Mesenchymal stem cell (in vitro differentiated cells and primary cell): ENCODE results near the gene NMNAT2.
A peak's percentile ranks its signal among the peaks of the same experiment; 100 is the strongest.

ENCODE experiments used
- DNase-seq: peaks from one replicate; pipeline ENCODE4 v3.0.0-alpha.2; 2013
- H2AFZ ChIP-seq: one replicate; pipeline ENCODE4 v1.6.1; 2013; ENCODE audit warnings: low read depth, mild to moderate bottlenecking, control low read depth, inconsistent platforms, low read length, moderate library complexity
- H2AK5ac ChIP-seq: 2 replicates; pipeline ENCODE4 v1.6.1; 2013; ENCODE audit warnings: low read length, moderate library complexity, mild to moderate bottlenecking, inconsistent platforms; ENCODE audit not compliant: severe bottlenecking
- H2BK120ac ChIP-seq: one replicate; pipeline ENCODE4 v1.6.1; 2013; ENCODE audit warnings: low read depth, mild to moderate bottlenecking, inconsistent platforms, low read length, moderate library complexity
- H2BK12ac ChIP-seq, 2 experiments: one replicate each; pipeline ENCODE4 v1.6.1; 2013; ENCODE audit warnings: inconsistent platforms in 2 of 2, low read length in 2 of 2, mild to moderate bottlenecking in 2 of 2, moderate library complexity in 2 of 2, control low read depth in 1 of 2
- H2BK15ac ChIP-seq: one replicate; pipeline ENCODE4 v1.6.1; 2013; ENCODE audit warnings: mild to moderate bottlenecking, low read depth, inconsistent platforms; ENCODE audit not compliant: poor library complexity, severe bottlenecking
- H2BK5ac ChIP-seq: 2 replicates; pipeline ENCODE4 v1.6.1; 2013; ENCODE audit warnings: low read depth, mild to moderate bottlenecking, low read length, control low read depth, inconsistent platforms; ENCODE audit not compliant: poor library complexity, severe bottlenecking
- H3K14ac ChIP-seq, 2 experiments: one replicate each; pipeline ENCODE4 v1.6.1; 2013; ENCODE audit warnings: inconsistent platforms in 2 of 2, low read length in 2 of 2, control low read depth in 1 of 2, mild to moderate bottlenecking in 1 of 2, moderate library complexity in 1 of 2
- H3K18ac ChIP-seq, 2 experiments: one replicate each; pipeline ENCODE4 v1.6.1; 2013; ENCODE audit warnings: inconsistent platforms in 2 of 2, low read length in 2 of 2, control low read depth in 1 of 2, low read depth in 1 of 2, mild to moderate bottlenecking in 1 of 2
- H3K23ac ChIP-seq, 2 experiments: one replicate each; pipeline ENCODE4 v1.6.1; 2013; ENCODE audit warnings: inconsistent platforms in 2 of 2, low read length in 2 of 2, mild to moderate bottlenecking in 2 of 2, moderate library complexity in 2 of 2, control low read depth in 1 of 2
- H3K27ac ChIP-seq: 2 replicates; pipeline ENCODE4 v1.5.1; 2013; ENCODE audit warnings: mild to moderate bottlenecking, moderate library complexity, low read length, control low read depth, inconsistent platforms; ENCODE audit not compliant: poor library complexity, severe bottlenecking
- H3K27me3 ChIP-seq, 2 experiments: 2 replicates each; pipeline versions ENCODE4 v1.6.1 to v1.7.0; 2013; ENCODE audit warnings: low read length in 2 of 2, mild to moderate bottlenecking in 2 of 2, moderate library complexity in 2 of 2, control low read depth in 1 of 2, inconsistent platforms in 1 of 2; ENCODE audit not compliant: control insufficient read depth in 1 of 2, insufficient read depth in 1 of 2
- H3K36me3 ChIP-seq, 2 experiments: 2 replicates each; pipeline versions ENCODE4 v1.6.1 to v1.7.0; 2013; ENCODE audit warnings: low read length in 2 of 2, control low read depth in 1 of 2, inconsistent platforms in 1 of 2, low read depth in 1 of 2, mild to moderate bottlenecking in 1 of 2; ENCODE audit not compliant: insufficient read depth in 2 of 2, control insufficient read depth in 1 of 2
- H3K4ac ChIP-seq, 2 experiments: one replicate each; pipeline ENCODE4 v1.6.1; 2013; ENCODE audit warnings: inconsistent platforms in 2 of 2, low read length in 2 of 2, mild to moderate bottlenecking in 2 of 2, moderate library complexity in 2 of 2, control low read depth in 1 of 2, low read depth in 1 of 2
- H3K4me1 ChIP-seq: 2 replicates; pipeline ENCODE4 v1.6.1; 2013; ENCODE audit warnings: low read depth, low read length, control low read depth; ENCODE audit not compliant: control insufficient read depth, insufficient read depth
- H3K4me2 ChIP-seq: 2 replicates; pipeline ENCODE4 v1.6.1; 2013; ENCODE audit warnings: low read length, mild to moderate bottlenecking, inconsistent platforms; ENCODE audit not compliant: poor library complexity, severe bottlenecking
- H3K4me3 ChIP-seq, 2 experiments: 2 replicates each; pipeline versions ENCODE4 v1.5.1 to v1.7.0; 2013; ENCODE audit warnings: low read length in 2 of 2, mild to moderate bottlenecking in 2 of 2, control low read depth in 1 of 2, low read depth in 1 of 2; ENCODE audit not compliant: insufficient read depth in 1 of 2
- H3K79me1 ChIP-seq: replicated peaks from 2 replicates; pipeline ENCODE4 v1.6.1; 2013; ENCODE audit warnings: mild to moderate bottlenecking, control low read depth, low read length, inconsistent platforms; ENCODE audit not compliant: poor library complexity, severe bottlenecking
- H3K9ac ChIP-seq: 2 replicates; pipeline ENCODE4 v1.7.0; 2013; ENCODE audit warnings: mild to moderate bottlenecking, low read length, moderate library complexity
- H3K9me3 ChIP-seq: 2 replicates; pipeline ENCODE4 v1.7.0; 2013; ENCODE audit warnings: mild to moderate bottlenecking, low read length; ENCODE audit not compliant: control insufficient read depth
- H4K8ac ChIP-seq: one replicate; pipeline ENCODE4 v1.6.1; 2013; ENCODE audit warnings: inconsistent platforms, mild to moderate bottlenecking, low read length, moderate library complexity
- H4K91ac ChIP-seq: one replicate; pipeline ENCODE4 v1.6.1; 2013; ENCODE audit warnings: mild to moderate bottlenecking, low read length, inconsistent platforms
- WGBS: methylation state at CpG from one replicate; pipeline ENCODE4 v1.1.7; 2013; ENCODE audit warnings: mixed read lengths; 5-methylcytosine and 5-hydroxymethylcytosine counted together

Gene NMNAT2

GRCh38 chr1:183315991-183316758 lies 102.0 kb downstream of the NMNAT2 start:
- Histone ChIP-seq H3K9me3 (no peaks in the 10 kb centered on the region), H2BK5ac (no peak overlapping the region), H2BK12ac (no peak overlapping the region), H3K4me3 (no peak overlapping the region), H3K27ac (no peak overlapping the region), H3K4me1 (peaks cover 11% of the 10 kb centered on the region), H3K4me2 (no peak overlapping the region), H3K4ac (no peak overlapping the region), H2AK5ac (no peak overlapping the region), H3K79me1 (no peaks in the 10 kb centered on the region), H3K9ac (no peak overlapping the region), H3K14ac (no peak overlapping the region), H3K23ac (no peak overlapping the region), H2BK15ac (no peak overlapping the region), H3K18ac (no peak overlapping the region), H4K91ac (no peak overlapping the region), H2AFZ (no peak overlapping the region), H3K27me3 (peaks cover 0 to 3% of the 10 kb centered on the region in 2 experiments), H3K36me3 (no peaks in the 10 kb centered on the region), H2BK120ac (no peak overlapping the region), H4K8ac (no peak overlapping the region)
- DNase-seq, result no peak
- WGBS, result 74% methylated on average over 6 of the region's 6 CpGs

DNA sequence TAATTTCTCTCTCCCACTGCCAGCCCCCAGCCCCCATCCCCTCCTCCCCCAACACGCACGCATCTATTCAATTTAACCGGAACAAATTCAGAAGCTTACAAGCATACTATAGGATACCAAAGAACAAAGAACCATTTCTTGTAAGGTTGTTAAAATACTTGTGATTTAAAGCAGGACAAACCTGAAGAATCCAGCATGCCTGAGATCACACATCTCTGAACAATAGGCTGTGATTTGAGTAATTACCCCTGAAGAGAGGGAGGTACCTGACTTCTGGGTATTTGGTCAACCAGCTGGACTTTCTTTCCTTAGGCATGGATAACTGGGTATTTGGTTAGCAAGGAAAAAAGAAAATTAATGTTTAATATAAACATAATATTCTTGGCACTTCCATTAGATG lies 105.1 kb downstream of the NMNAT2 start:
- H3K18ac ChIP-seq, result no peak overlapping the region
- no peak overlapping the region for H2BK15ac ChIP-seq
- no peak overlapping the region for H3K23ac ChIP-seq
- H3K4me3 ChIP-seq, result no peak overlapping the region
- no peak overlapping the region for H3K14ac ChIP-seq
- H2BK5ac ChIP-seq, result no peak overlapping the region
- H2BK120ac ChIP-seq, result no peak overlapping the region
- no CpG with 5 or more reads among the region's 3 CpGs for WGBS
- no peak overlapping the region for H4K91ac ChIP-seq
- no peak overlapping the region for H4K8ac ChIP-seq
- no peak overlapping the region for H2AFZ ChIP-seq
- no peak overlapping the region for H3K4me2 ChIP-seq
- H3K9ac ChIP-seq, result no peak overlapping the region
- no peaks in the 10 kb centered on the region for H3K36me3 ChIP-seq
- H3K79me1 ChIP-seq, result no peaks in the 10 kb centered on the region
- no peak overlapping the region for H3K27ac ChIP-seq
- no peak for DNase-seq
- no peaks in the 10 kb centered on the region for H3K27me3 ChIP-seq
- no peak overlapping the region for H2BK12ac ChIP-seq
- peaks cover 10% of the 10 kb centered on the region for H3K4me1 ChIP-seq
- no peaks in the 10 kb centered on the region for H3K9me3 ChIP-seq
- H2AK5ac ChIP-seq, result no peak overlapping the region
- no peak overlapping the region for H3K4ac ChIP-seq

DNA sequence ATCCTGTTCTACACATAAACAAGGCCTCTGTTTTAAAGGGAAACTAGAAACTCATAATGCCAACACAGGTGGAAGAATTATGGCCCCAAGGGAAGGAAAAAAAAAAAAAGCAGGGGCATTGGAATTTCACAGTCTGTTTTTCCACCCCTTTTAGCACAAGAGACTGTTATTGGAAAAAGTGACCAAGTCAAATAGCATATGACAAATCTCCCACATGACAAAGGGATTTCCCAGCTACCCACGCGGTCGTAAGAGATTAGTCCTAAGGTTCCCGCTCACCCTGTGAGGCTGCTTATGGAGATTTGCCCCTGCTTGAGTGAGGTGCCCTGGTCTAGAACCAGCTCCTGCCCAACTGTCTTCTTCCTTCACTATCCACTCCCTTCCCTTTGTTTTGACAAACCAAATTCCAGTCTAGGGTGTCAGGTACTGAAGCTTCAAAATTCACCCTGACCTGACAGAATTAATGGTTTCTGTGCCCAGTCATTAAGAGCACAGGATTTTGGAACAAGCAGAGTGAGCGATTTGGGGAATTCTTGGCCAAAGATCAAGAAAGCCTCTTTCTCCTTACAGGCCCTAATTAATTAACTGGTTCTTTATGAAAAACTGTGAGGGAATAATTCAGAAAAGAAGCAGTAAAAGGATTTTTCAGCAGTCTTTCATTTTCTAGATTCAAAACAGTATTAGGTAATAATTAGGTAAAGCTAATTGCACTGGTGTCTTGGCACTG lies 107.3 kb downstream of the NMNAT2 start:
- Histone ChIP-seq H4K8ac (no peak overlapping the region), H2BK5ac (no peak overlapping the region), H3K4me1 (peaks cover 5% of the 10 kb centered on the region), H3K36me3 (no peaks in the 10 kb centered on the region), H3K27ac (no peak overlapping the region), H4K91ac (no peak overlapping the region), H2AFZ (no peak overlapping the region), H3K9me3 (no peaks in the 10 kb centered on the region), H3K14ac (no peak overlapping the region), H3K18ac (no peak overlapping the region), H2BK12ac (no peak overlapping the region), H3K23ac (no peak overlapping the region), H2BK15ac (no peak overlapping the region), H2BK120ac (no peak overlapping the region), H3K9ac (no peak overlapping the region), H3K4me2 (no peak overlapping the region), H3K4me3 (no peak overlapping the region), H2AK5ac (no peak overlapping the region), H3K79me1 (no peaks in the 10 kb centered on the region), H3K4ac (no peak overlapping the region), H3K27me3 (no peaks in the 10 kb centered on the region)
- peak; percentile 49 for DNase-seq
- WGBS, result 89% methylated on average over 5 of the region's 5 CpGs

DNA sequence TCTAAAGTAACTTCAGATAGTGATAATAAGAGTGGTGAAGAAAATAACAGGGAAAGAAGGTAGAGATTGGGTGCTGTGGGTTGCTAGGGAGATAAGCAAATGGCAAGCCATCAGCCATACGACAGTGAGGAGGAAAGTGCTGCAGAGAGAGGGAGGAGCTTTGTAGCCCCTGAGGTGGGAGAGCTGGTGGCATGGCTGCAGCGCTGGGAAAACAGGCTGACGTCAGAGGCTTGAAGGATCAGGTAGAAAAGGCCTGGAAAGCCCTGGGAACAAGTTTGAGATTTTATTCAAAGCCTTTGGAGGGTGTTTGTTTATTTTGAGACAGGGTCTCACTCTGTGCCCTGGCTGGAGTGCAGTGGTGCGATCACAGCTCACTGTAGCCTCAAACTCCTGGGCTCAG lies 109.5 kb downstream of the NMNAT2 start:
- Histone ChIP-seq H3K18ac (no peak overlapping the region), H3K4me3 (no peak overlapping the region), H3K4me2 (no peak overlapping the region), H3K14ac (no peak overlapping the region), H4K8ac (no peak overlapping the region), H3K4me1 (peaks cover 5% of the 10 kb centered on the region), H3K79me1 (no peaks in the 10 kb centered on the region), H3K4ac (no peak overlapping the region), H2AK5ac (no peak overlapping the region), H2BK120ac (no peak overlapping the region), H3K9me3 (no peaks in the 10 kb centered on the region), H2BK5ac (no peak overlapping the region), H3K23ac (no peak overlapping the region), H4K91ac (no peak overlapping the region), H3K36me3 (no peaks in the 10 kb centered on the region), H2BK15ac (no peak overlapping the region), H3K9ac (no peak overlapping the region), H3K27ac (no peak overlapping the region), H2BK12ac (no peak overlapping the region), H3K27me3 (no peaks in the 10 kb centered on the region), H2AFZ (no peak overlapping the region)
- DNase-seq, result no peak
- WGBS, result 84% methylated on average over 4 of the region's 4 CpGs
